ENCODE measurements around the gene MST1.

DNA sequence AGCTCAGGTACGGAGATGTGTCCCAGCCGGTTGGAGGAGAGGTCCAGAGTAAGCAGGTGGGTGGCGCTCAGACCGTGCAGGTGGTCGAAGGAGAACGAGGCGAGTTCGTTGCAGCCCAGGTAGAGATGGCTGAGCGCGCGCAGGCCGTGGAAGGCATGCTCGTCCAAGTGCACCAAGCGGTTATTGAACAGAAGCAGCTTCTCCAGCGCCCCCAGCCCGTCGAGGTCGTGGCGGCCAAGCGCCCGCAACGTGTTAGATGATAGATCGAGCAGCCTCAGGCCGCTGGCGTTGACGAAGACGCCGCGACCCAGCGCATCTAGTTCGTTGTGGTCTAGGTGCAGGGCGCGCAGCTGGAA, 29.6 kb upstream of the MST1 start:
- TF ChIP-seq, protein P1, sequence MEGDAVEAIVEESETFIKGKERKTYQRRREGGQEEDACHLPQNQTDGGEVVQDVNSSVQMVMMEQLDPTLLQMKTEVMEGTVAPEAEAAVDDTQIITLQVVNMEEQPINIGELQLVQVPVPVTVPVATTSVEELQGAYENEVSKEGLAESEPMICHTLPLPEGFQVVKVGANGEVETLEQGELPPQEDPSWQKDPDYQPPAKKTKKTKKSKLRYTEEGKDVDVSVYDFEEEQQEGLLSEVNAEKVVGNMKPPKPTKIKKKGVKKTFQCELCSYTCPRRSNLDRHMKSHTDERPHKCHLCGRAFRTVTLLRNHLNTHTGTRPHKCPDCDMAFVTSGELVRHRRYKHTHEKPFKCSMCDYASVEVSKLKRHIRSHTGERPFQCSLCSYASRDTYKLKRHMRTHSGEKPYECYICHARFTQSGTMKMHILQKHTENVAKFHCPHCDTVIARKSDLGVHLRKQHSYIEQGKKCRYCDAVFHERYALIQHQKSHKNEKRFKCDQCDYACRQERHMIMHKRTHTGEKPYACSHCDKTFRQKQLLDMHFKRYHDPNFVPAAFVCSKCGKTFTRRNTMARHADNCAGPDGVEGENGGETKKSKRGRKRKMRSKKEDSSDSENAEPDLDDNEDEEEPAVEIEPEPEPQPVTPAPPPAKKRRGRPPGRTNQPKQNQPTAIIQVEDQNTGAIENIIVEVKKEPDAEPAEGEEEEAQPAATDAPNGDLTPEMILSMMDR (IDR thresholded peaks at IDR 0.05): no peak
- TF ChIP-seq EP300 (IDR thresholded peaks at IDR 0.05): no peak
- no peak for TF ChIP-seq POLR2A (IDR thresholded peaks at IDR 0.05)
- no peak for TF ChIP-seq POLR2AphosphoS5 (IDR thresholded peaks at IDR 0.05)
